HuH-7 (cell line): ENCODE data around the gene RAD9A.

ENCODE experiments used
- DNase-seq: peaks from one replicate; pipeline ENCODE4 v3.0.0; 2011; ENCODE audit warnings: low spot score

RAD9A gene

GRCh38 chr11:67428052-67429001 lies 36.5 kb downstream of the RAD9A start, which contains the start of gene RPS6KB2:
Gene RPS6KB2 (plus strand): TSS chr11:67428494. CDS start chr11:67428546, 52 bp downstream.
- DNase-seq, result peak; percentile 100

GRCh38 chr11:67429038-67429668 lies 37.4 kb downstream of the RAD9A start:
- DNase-seq, result no peak

DNA sequence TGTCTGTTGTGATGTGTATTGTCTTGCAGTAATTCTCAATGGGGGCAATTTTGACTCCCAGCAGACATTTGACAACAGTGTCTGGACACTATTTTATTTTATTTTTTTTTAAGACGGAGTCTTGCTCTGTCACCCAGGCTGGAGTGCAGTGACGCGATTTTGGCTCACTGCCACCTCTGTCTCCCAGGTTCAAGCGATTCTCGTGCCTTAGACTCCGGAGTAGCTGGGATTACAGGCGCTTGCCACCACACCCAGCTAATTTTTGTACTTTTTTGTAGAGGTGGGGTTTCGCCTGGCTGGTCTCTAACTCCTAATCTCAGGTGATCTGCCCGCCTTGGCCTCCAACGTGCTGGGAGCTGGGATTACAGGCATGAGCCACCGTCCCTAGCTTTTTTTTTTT lies 37.9 kb downstream of the RAD9A start:
- DNase-seq, result no peak

DNA sequence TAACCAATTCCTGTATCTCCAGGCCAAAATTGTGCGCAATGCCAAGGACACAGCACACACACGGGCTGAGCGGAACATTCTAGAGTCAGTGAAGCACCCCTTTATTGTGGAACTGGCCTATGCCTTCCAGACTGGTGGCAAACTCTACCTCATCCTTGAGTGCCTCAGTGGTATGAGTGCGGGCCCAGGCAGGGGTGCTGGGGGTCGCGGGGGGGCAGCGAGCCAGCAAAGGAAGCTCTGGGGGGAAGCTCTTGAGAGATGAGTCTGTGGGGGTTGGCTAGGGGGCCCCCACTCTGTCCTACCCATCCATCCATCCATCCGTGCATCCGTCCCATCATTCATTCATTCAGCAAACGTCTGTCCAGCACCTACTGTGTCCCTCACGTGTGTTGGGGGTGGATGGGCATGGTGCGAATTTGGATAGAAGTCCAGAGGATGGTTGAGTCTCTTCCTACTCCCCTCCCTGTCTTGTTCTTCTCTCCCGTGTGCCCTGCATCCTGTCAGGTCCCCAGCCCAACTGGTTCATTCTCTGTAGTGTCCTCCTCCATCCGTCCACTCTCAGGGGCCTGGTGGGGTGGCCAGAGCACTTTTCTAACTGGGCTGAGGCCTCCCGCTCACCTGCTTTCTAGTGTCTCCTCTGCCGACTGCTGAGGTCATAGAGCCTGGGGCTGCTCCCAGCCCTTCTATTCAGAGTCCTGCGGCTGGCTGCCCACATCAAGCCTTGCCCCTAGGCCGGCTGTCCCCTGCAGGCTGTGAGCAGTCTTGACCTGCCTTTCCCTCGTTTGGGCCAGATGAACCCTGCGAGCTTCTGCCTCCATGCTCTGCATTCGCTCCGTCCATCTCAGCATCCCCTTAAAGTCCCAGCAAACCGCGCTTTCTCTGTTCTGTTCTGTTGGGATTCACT lies 39.8 kb downstream of the RAD9A start:
- no peak for DNase-seq

- no peak for DNase-seq
Measured at GRCh38 chr11:67432655-67433349, 41.0 kb downstream of the RAD9A start.

DNA sequence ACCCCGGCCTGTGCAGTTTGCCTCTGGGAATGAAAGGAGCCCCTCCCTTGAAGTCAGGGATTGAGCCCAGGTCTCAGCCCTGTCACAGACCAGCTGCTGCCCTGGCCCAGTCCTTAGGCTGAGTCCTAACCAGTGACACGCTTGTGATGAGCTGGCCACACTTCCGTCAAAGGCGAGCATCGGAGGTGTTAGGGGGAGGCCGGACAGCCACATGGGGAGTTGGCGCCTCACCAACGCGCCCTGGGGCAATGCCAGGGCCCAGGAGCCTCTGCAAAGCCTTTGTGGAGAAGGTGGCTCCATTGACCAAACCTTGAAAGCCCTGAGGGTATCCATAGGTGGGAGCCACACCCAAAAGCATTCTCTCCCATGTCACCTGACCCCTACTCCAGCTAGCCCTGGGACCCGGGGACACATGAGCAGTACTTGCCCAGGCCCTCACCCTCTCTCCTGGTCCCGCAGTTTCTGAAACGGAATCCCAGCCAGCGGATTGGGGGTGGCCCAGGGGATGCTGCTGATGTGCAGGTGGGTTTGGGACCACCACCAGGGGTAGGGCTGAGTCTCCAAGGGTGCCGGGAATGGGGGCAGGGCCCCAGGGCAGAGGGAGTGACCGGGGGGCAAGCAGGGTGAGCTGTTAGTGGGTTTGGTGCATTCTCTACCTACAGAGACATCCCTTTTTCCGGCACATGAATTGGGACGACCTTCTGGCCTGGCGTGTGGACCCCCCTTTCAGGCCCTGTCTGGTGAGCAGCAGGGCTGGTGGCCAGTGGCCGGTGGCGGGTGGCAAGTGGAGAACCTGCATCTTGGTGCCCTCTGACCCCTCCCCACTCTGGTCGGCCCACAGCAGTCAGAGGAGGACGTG lies 42.0 kb downstream of the RAD9A start:
- no peak for DNase-seq

- no peak for DNase-seq
Measured at GRCh38 chr11:67434395-67434881, 42.7 kb downstream of the RAD9A start.

DNA sequence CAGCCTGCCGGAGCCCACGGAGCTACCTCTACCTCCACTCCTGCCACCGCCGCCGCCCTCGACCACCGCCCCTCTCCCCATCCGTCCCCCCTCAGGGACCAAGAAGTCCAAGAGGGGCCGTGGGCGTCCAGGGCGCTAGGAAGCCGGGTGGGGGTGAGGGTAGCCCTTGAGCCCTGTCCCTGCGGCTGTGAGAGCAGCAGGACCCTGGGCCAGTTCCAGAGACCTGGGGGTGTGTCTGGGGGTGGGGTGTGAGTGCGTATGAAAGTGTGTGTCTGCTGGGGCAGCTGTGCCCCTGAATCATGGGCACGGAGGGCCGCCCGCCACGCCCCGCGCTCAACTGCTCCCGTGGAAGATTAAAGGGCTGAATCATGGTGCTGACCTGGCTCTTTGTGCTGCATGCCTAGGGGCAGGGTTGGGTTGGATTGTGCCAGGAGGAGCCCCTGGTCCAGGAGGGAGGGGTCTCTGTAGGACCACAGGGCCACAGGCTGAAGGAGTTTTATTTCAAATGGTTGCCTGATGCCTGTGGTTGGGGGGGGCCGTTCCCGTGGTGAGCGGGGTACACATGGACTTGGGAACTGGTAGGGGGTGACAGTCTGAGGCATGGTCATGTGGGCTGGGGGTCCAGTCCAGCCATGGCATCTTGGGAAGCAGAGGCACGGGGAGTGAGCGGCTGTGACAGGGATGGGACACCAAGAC lies 43.4 kb downstream of the RAD9A start:
- no peak for DNase-seq

- DNase-seq, result no peak
Measured at GRCh38 chr11:67435727-67436458, 44.1 kb downstream of the RAD9A start.

GRCh38 chr11:67436459-67437081 lies 44.8 kb downstream of the RAD9A start:
- no peak for DNase-seq

GRCh38 chr11:67437082-67437808 lies 45.5 kb downstream of the RAD9A start, which contains the start of gene PTPRCAP:
Gene PTPRCAP (minus strand): TSS chr11:67437682. CDS start chr11:67437619, 63 bp downstream.
- no peak for DNase-seq

GRCh38 chr11:67437809-67438157 lies 46.0 kb downstream of the RAD9A start:
- DNase-seq, result no peak

DNA sequence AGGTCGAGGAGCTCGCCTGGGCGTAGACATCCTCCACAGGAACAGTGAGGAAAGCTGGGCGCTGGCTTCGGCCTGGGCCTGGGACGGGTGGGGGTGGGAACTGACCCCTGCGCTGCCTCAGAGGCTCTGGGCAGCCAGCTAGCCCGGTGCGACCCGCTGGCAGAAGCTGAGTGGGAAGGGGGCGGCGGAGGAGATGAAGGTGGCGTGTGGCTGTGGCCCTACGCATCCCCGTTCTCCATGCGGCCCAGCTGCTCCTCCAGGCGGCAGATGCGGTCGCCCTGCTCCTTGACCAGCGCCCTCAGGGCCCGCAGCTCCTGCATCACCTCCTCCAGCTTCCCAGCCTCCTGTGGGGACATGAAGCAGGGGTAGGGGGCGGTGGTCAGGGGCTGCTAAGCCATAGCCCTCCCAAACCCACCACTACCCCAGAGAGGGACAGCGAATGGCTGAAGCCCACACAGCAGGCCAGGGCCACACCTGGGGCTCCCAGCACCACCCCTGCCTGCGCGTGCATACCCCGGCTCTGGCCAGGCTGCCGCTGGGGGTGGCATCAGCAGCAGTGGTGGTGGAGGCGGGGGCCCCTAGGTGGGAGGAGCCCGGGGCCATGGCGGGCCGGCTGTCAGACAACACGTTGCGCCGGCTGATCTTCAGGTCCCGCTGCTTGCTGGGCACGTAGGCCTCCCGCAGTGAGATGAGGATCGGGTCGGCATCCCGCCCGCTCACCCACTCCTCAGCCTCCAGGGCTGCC lies 46.5 kb downstream of the RAD9A start:
- DNase-seq, result no peak

DNA sequence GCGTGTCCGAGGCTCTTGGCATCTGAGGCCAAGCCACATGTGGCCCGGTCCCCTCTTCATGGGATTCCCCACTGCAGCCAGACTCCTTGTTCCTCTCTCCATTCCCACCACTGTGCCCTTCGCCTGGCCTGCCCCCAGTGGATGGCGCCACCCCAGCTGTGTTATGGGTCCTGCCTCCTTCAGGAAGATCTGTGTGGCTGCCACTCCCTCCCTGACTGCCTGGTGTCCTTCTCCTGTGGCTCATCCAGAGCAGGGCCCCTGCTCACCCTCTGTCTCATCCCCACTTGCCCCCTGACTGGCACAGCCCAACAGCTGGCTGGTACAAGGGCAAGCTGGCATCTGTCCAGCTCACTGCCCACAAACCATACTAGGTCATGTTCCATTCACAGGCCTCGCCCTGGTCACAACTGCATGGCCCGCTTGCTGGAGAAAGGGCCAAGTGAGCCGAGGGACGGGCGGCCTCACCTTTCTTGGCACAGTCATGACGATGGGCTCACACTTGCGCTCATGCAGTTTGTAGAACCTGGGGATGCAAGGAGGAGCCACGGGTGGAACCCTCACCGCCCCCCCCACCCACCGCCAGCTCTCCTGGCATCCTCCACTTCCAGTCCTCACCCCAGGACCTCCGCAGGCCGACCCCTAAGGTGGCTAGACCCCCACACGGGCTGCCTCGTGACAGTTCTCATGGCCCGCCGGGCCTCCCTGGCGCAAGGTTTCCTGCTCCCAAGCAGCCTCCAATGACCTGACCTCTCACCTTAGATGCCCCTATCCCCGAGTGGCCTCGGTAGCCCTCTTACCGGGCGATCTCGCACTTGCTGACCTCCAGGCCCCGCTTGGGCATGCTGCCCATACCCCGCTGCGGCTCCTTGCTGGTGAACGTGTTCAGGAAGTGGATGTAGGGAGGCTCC lies 47.8 kb downstream of the RAD9A start:
- DNase-seq, result peak; percentile 91

- no peak for DNase-seq
Measured at GRCh38 chr11:67440229-67441097, 48.7 kb downstream of the RAD9A start.
